AG04449 (cell line): ENCODE results near the gene ENSA.

ENCODE experiments used
- CTCF ChIA-PET: fragments of 350-600 bp; formaldehyde crosslinking; extraction: SDS; loops from one replicate; lab custom pipeline; 2021; ENCODE audit warnings: antibody characterized with exemption; lab: Yijun Ruan, JAX
- POLR2A ChIA-PET: fragments of 400-600, 350-600 bp; formaldehyde crosslinking; extraction: SDS; loops from one replicate; lab custom pipeline; 2020; ENCODE audit warnings: antibody characterized with exemption, inconsistent platforms; lab: Yijun Ruan, JAX
- DNase-seq: peaks from one replicate; pipeline ENCODE4 v3.0.0-alpha.2; 2010; ENCODE audit warnings: low read depth, low spot score
- H3K4me3 ChIP-seq: 2 replicates; pipeline ENCODE4 v1.5.1; 2011; ENCODE audit warnings: low read depth, mild to moderate bottlenecking, control low read depth, low read length
- CTCF ChIP-seq: IDR thresholded peaks from one replicate; pipeline ENCODE4 v1.5.1; 2011; ENCODE audit warnings: mild to moderate bottlenecking, moderate library complexity, low read length, control low read depth, inconsistent platforms; ENCODE audit not compliant: insufficient read depth; ENCODE audit errors: missing control alignments

ENSA gene, protein sequence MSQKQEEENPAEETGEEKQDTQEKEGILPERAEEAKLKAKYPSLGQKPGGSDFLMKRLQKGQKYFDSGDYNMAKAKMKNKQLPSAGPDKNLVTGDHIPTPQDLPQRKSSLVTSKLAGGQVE

DNA sequence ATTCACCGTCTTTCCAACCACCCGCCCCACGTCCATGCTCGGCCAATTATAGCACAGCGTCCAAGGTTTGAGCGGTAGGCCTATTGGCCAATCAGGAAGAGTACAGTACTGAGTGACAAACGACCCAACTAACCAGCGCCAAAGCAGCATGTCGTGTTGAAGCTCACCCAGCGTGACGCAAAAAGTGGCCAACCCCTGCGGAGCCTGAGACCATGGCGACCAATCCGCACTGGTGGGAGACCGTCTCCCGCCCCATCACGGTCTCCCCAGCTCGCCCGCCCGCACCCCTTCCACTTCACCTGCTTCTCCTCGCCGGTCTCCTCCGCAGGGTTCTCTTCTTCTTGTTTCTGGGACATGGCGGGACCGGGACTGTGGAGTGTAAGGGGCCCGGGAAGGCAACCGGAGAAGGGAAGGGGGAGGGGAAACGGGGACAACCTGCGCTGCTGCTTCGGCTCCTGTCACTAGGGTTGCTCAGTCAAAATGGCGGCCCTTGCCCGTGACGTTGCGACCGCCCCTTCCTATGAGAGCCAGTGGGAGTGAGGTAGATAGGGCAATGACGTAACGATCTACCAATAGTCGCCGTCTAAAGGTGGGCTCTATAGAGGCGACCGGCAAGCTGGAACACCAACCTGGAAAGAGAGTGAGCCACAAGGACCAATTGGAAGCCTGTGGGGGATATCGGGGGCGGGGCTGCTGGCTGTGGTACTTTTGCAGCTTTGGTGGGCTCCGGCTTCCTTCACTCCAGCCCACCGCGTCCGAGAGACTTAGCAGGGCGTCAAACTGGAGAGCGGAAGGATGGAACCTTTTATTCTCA is at the start of gene ENSA:
ENSA (minus strand) TSS at position 498 of the 814 bp plus-strand sequence; CDS start at position 356, 142 bp downstream.
- CTCF ChIA-PET: interaction anchor here (1.0 to 19.2 kb wide), 4 partner anchors 8 to 183 kb away, joined by 4 to 315 read pairs (median 14); no protein-coding TSS in a partner anchor
- no peak for TF ChIP-seq CTCF
- DNase-seq: peak; percentile 99
- POLR2A ChIA-PET: interaction anchor here (0.6 to 1.7 kb wide), 9 partner anchors 8 to 431 kb away, joined by 3 to 24 read pairs (median 3); partner anchors contain the start of genes MCL1 and MLLT11
- H3K4me3 ChIP-seq: peak within 1 kb of the TSS; percentile 75

DNA sequence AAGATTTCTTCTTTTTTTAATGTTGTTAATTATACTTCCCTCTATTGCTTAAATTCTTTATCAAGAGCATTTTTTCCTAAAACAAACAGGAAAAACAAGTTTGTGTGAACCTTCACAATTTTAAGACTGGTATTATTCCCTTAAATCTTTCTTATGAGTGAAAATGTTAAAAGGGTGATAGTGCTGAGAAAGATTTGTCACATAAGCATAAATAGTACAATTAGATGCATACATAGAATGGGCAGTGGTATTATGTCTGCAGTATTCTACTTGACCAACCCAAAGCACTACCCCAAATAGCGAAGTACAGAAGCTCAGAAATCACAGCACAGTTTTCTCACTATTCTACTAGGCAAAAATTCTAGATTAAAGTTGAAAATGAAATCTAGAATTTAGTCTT is 49.6 kb upstream of the ENSA start:
- ChIA-PET POLR2A (no interaction called here), CTCF (interaction anchor here (1.1 kb wide), 1 partner anchor 16 kb away, joined by 3 read pairs; no protein-coding TSS in a partner anchor)
- TF ChIP-seq CTCF: no peak

DNA sequence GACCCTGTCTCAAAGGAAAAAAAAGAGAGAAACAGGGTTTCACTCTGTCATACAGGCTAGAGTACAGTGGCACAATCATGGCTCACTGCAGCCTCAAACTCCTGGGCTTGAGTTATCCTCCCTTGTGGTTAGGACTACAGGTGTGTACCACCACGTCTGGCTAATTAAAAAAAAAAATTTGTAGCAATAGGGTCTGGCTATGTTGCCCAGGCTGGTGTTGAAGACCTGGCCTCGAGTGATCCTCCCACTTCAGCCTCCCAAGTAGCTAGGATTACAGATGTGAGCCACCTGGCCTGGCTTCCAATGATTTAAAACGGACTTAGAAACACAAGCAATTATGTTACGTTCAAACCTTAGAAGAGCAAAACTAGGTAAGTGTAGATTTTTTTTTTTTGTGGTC is 45.5 kb upstream of the ENSA start:
- no peak for TF ChIP-seq CTCF
- POLR2A ChIA-PET: no interaction called here
- H3K4me3 ChIP-seq: no peak overlapping the region
- no peak for DNase-seq
- CTCF ChIA-PET: no interaction called here

More for the DNA sequence above, 49.6 kb upstream of the ENSA start:
- DNase-seq: no peak
- H3K4me3 ChIP-seq: no peak overlapping the region

- POLR2A ChIA-PET: interaction anchor here (0.7 kb wide), 1 partner anchor 84 kb away, joined by 3 read pairs; the partner anchor contains the start of gene MCL1
- no peak overlapping the region for H3K4me3 ChIP-seq
- DNase-seq: no peak
- no peak for TF ChIP-seq CTCF
- CTCF ChIA-PET: interaction anchor here (0.6 to 1.5 kb wide), 3 partner anchors 9 to 149 kb away, joined by 3 to 4 read pairs (median 3); no protein-coding TSS in a partner anchor
These were observed 33.9 kb upstream of the ENSA start for GRCh38 chr1:150663321-150663720.

DNA sequence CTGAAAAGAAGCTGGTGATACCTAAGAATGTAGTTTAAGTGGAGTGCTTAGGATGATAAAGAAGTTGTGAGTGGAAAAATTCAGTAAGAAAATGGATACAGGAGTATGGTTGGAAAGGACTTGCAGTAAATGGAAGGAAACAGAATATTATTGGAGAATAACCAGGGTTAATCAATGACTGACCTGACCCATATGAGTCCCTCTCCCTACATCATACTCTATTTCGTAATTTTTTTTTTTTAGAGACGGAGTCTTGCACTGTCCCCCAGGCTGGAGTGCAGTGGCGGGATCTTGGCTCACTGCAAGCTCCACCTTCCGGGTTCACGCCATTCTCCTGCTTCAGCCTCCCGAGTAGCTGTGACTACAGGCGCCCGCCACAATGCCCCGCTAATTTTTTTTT is 33.4 kb upstream of the ENSA start:
- TF ChIP-seq CTCF: no peak
- no peak for DNase-seq
- CTCF ChIA-PET: interaction anchor here (0.6 to 1.5 kb wide), 3 partner anchors 9 to 150 kb away, joined by 3 to 4 read pairs (median 3); no protein-coding TSS in a partner anchor
- H3K4me3 ChIP-seq: no peak overlapping the region
- POLR2A ChIA-PET: interaction anchor here (0.7 kb wide), 1 partner anchor 83 kb away, joined by 3 read pairs; the partner anchor contains the start of gene MCL1

DNA sequence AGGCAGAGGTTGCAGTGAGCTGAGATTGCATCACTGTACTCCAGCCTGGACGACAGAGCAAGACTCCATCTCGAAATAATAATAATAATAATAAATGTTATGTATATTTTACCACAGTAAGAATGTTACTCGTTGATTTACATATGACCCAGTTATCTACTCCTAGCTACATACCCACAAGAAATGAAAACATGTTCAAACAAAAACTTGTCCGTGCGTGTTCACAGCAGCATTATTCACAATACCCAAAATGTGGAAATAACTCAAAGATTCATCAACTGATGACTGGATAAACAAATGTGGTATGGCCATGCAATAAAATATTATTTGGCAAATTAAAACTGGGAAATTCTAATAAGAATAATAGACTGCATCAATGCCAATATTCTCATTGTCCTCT is 31.7 kb upstream of the ENSA start:
- no peak for TF ChIP-seq CTCF
- ChIA-PET CTCF (interaction anchor here (0.7 to 1.0 kb wide), 2 partner anchors 100 to 152 kb away, joined by 3 read pairs; no protein-coding TSS in a partner anchor), POLR2A (no interaction called here)
- H3K4me3 ChIP-seq: no peak overlapping the region
- DNase-seq: no peak
